ENCODE measurements around the gene OR51B5. TPM values are rescaled to one million over a fixed set of nuclear protein-coding genes. Genes with fewer than 3 reads are reported as not detected.
A peak's percentile ranks its signal among the peaks of the same experiment; 100 is the strongest.

Gene OR51B5
- total RNA-seq, result not detected in 2 replicates

GRCh38 chr11:5343474-5344335, at the start of gene OR51B5:
Gene OR51B5, minus strand, starts transcription at chr11:5343524. Its CDS starts 0 bp downstream, at chr11:5343524.
- H3K4me3 ChIP-seq (ENCODE audit: low read depth, low read length), result no peak within 1 kb of the TSS
- no peak for TF ChIP-seq CTCF (conservative IDR thresholded peaks at IDR 0.05; ENCODE audit: low read depth, low read length)
- DNase-seq (ENCODE audit: low read depth), result no peak

GRCh38 chr11:5390210-5390609, 46.9 kb upstream of the OR51B5 start:
- no peak overlapping the region for H3K4me3 ChIP-seq (ENCODE audit: low read depth, low read length)
- TF ChIP-seq CTCF (conservative IDR thresholded peaks at IDR 0.05; ENCODE audit: low read depth, low read length), result peak; percentile 10
- no peak for DNase-seq (ENCODE audit: low read depth)

- DNase-seq (ENCODE audit: low read depth), result no peak
- no peak for TF ChIP-seq CTCF (conservative IDR thresholded peaks at IDR 0.05; ENCODE audit: low read depth, low read length)
- no peak overlapping the region for H3K4me3 ChIP-seq (ENCODE audit: low read depth, low read length)
These were observed 41.0 kb upstream of the OR51B5 start for GRCh38 chr11:5384335-5384734.

GRCh38 chr11:5383576-5383975, 40.3 kb upstream of the OR51B5 start, which contains the start of gene OR51M1:
Gene OR51M1, plus strand, starts transcription at chr11:5383812. Its CDS starts 5,587 bp downstream, at chr11:5389399.
- no peak for TF ChIP-seq CTCF (conservative IDR thresholded peaks at IDR 0.05; ENCODE audit: low read depth, low read length)
- no peak for DNase-seq (ENCODE audit: low read depth)
- H3K4me3 ChIP-seq (ENCODE audit: low read depth, low read length), result no peak within 1 kb of the TSS

- peak; percentile 20 for DNase-seq (ENCODE audit: low read depth)
- peak; percentile 92 for TF ChIP-seq CTCF (conservative IDR thresholded peaks at IDR 0.05; ENCODE audit: low read depth, low read length)
- H3K4me3 ChIP-seq (ENCODE audit: low read depth, low read length), result no peak overlapping the region
These were observed 37.5 kb upstream of the OR51B5 start for GRCh38 chr11:5380740-5381342.

GRCh38 chr11:5369789-5370188, 26.5 kb upstream of the OR51B5 start:
- DNase-seq (ENCODE audit: low read depth), result no peak

More at GRCh38 chr11:5369789-5370188, 26.5 kb upstream of the OR51B5 start:
- H3K4me3 ChIP-seq (ENCODE audit: low read depth, low read length), result no peak overlapping the region
- TF ChIP-seq CTCF (conservative IDR thresholded peaks at IDR 0.05; ENCODE audit: low read depth, low read length), result peak; percentile 22

Data from epithelial cell of proximal tubule (primary cell).